ENCODE results near the gene COL20A1.

DNA sequence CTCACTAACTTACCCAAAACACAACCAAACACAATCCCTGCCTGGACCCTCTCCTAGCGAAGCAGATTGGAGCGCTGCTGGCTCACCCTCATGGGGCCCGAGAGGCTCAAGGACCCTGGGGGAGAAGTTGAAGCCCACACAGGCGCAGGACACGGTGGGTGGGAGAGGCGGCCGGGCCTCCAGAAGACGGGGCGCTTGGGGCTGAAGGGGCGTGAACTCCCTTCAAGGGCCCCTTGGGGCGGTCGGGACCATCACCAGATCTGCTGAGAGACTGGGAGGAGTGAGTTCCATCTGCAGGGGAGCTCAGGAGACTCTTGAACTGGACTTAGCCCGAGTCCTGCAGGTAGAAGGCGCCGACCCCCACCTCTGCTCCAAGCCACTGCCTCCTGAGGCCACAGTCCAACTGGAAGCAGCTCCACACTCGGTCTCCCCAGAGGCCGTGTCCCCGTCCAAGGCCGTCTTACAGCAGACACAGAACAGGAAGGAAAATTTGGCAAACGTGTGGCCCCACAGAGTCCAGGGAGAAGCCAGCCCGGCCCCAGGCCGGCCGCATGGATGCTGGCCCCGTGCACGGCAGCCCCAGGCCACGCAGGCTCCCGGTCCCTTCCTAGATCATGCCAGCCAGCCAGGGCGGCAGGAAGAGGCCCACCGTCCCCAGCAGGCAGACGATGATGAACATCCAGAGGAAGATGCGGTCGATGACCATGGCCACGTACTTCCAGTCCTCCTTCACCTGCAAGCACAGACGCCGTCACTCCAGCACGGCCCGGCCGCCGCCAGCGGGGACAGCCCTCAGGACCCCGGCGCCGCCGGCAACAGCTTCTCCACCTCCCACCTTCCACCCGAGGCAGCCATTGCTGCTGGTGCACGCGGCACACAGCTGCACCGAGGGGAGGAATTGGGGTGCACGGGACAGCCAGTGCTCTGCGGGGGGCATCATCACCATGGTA is 53.4 kb downstream of the COL20A1 start:
- TF ChIP-seq POLR2A (IDR thresholded peaks at IDR 0.05; ENCODE audit: low read depth), result no peak
- TF ChIP-seq, protein P1, sequence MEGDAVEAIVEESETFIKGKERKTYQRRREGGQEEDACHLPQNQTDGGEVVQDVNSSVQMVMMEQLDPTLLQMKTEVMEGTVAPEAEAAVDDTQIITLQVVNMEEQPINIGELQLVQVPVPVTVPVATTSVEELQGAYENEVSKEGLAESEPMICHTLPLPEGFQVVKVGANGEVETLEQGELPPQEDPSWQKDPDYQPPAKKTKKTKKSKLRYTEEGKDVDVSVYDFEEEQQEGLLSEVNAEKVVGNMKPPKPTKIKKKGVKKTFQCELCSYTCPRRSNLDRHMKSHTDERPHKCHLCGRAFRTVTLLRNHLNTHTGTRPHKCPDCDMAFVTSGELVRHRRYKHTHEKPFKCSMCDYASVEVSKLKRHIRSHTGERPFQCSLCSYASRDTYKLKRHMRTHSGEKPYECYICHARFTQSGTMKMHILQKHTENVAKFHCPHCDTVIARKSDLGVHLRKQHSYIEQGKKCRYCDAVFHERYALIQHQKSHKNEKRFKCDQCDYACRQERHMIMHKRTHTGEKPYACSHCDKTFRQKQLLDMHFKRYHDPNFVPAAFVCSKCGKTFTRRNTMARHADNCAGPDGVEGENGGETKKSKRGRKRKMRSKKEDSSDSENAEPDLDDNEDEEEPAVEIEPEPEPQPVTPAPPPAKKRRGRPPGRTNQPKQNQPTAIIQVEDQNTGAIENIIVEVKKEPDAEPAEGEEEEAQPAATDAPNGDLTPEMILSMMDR (IDR thresholded peaks at IDR 0.05), result no peak

All from esophagus muscularis mucosa (tissue), 3 donors.